Mesenchymal stem cell (in vitro differentiated cells and primary cell): ENCODE data around the gene CAPG.

ENCODE experiments used
- DNase-seq: peaks from one replicate; pipeline ENCODE4 v3.0.0-alpha.2; 2013
- H2AFZ ChIP-seq: one replicate; pipeline ENCODE4 v1.6.1; 2013; ENCODE audit warnings: low read depth, mild to moderate bottlenecking, control low read depth, inconsistent platforms, low read length, moderate library complexity
- H2AK5ac ChIP-seq: 2 replicates; pipeline ENCODE4 v1.6.1; 2013; ENCODE audit warnings: low read length, moderate library complexity, mild to moderate bottlenecking, inconsistent platforms; ENCODE audit not compliant: severe bottlenecking
- H2BK120ac ChIP-seq: one replicate; pipeline ENCODE4 v1.6.1; 2013; ENCODE audit warnings: low read depth, mild to moderate bottlenecking, inconsistent platforms, low read length, moderate library complexity
- H2BK12ac ChIP-seq, 2 experiments: one replicate each; pipeline ENCODE4 v1.6.1; 2013; ENCODE audit warnings: inconsistent platforms in 2 of 2, low read length in 2 of 2, mild to moderate bottlenecking in 2 of 2, moderate library complexity in 2 of 2, control low read depth in 1 of 2
- H2BK15ac ChIP-seq: one replicate; pipeline ENCODE4 v1.6.1; 2013; ENCODE audit warnings: mild to moderate bottlenecking, low read depth, inconsistent platforms; ENCODE audit not compliant: poor library complexity, severe bottlenecking
- H2BK5ac ChIP-seq: 2 replicates; pipeline ENCODE4 v1.6.1; 2013; ENCODE audit warnings: low read depth, mild to moderate bottlenecking, low read length, control low read depth, inconsistent platforms; ENCODE audit not compliant: poor library complexity, severe bottlenecking
- H3K14ac ChIP-seq, 2 experiments: one replicate each; pipeline ENCODE4 v1.6.1; 2013; ENCODE audit warnings: inconsistent platforms in 2 of 2, low read length in 2 of 2, control low read depth in 1 of 2, mild to moderate bottlenecking in 1 of 2, moderate library complexity in 1 of 2
- H3K18ac ChIP-seq, 2 experiments: one replicate each; pipeline ENCODE4 v1.6.1; 2013; ENCODE audit warnings: inconsistent platforms in 2 of 2, low read length in 2 of 2, control low read depth in 1 of 2, low read depth in 1 of 2, mild to moderate bottlenecking in 1 of 2
- H3K23ac ChIP-seq, 2 experiments: one replicate each; pipeline ENCODE4 v1.6.1; 2013; ENCODE audit warnings: inconsistent platforms in 2 of 2, low read length in 2 of 2, mild to moderate bottlenecking in 2 of 2, moderate library complexity in 2 of 2, control low read depth in 1 of 2
- H3K27ac ChIP-seq: 2 replicates; pipeline ENCODE4 v1.5.1; 2013; ENCODE audit warnings: mild to moderate bottlenecking, moderate library complexity, low read length, control low read depth, inconsistent platforms; ENCODE audit not compliant: poor library complexity, severe bottlenecking
- H3K27me3 ChIP-seq, 2 experiments: 2 replicates each; pipeline versions ENCODE4 v1.6.1 to v1.7.0; 2013; ENCODE audit warnings: low read length in 2 of 2, mild to moderate bottlenecking in 2 of 2, moderate library complexity in 2 of 2, control low read depth in 1 of 2, inconsistent platforms in 1 of 2; ENCODE audit not compliant: control insufficient read depth in 1 of 2, insufficient read depth in 1 of 2
- H3K36me3 ChIP-seq, 2 experiments: 2 replicates each; pipeline versions ENCODE4 v1.6.1 to v1.7.0; 2013; ENCODE audit warnings: low read length in 2 of 2, control low read depth in 1 of 2, inconsistent platforms in 1 of 2, low read depth in 1 of 2, mild to moderate bottlenecking in 1 of 2; ENCODE audit not compliant: insufficient read depth in 2 of 2, control insufficient read depth in 1 of 2
- H3K4ac ChIP-seq, 2 experiments: one replicate each; pipeline ENCODE4 v1.6.1; 2013; ENCODE audit warnings: inconsistent platforms in 2 of 2, low read length in 2 of 2, mild to moderate bottlenecking in 2 of 2, moderate library complexity in 2 of 2, control low read depth in 1 of 2, low read depth in 1 of 2
- H3K4me1 ChIP-seq: 2 replicates; pipeline ENCODE4 v1.6.1; 2013; ENCODE audit warnings: low read depth, low read length, control low read depth; ENCODE audit not compliant: control insufficient read depth, insufficient read depth
- H3K4me2 ChIP-seq: 2 replicates; pipeline ENCODE4 v1.6.1; 2013; ENCODE audit warnings: low read length, mild to moderate bottlenecking, inconsistent platforms; ENCODE audit not compliant: poor library complexity, severe bottlenecking
- H3K4me3 ChIP-seq, 2 experiments: 2 replicates each; pipeline versions ENCODE4 v1.5.1 to v1.7.0; 2013; ENCODE audit warnings: low read length in 2 of 2, mild to moderate bottlenecking in 2 of 2, control low read depth in 1 of 2, low read depth in 1 of 2; ENCODE audit not compliant: insufficient read depth in 1 of 2
- H3K79me1 ChIP-seq: replicated peaks from 2 replicates; pipeline ENCODE4 v1.6.1; 2013; ENCODE audit warnings: mild to moderate bottlenecking, control low read depth, low read length, inconsistent platforms; ENCODE audit not compliant: poor library complexity, severe bottlenecking
- H3K9ac ChIP-seq: 2 replicates; pipeline ENCODE4 v1.7.0; 2013; ENCODE audit warnings: mild to moderate bottlenecking, low read length, moderate library complexity
- H3K9me3 ChIP-seq: 2 replicates; pipeline ENCODE4 v1.7.0; 2013; ENCODE audit warnings: mild to moderate bottlenecking, low read length; ENCODE audit not compliant: control insufficient read depth
- H4K8ac ChIP-seq: one replicate; pipeline ENCODE4 v1.6.1; 2013; ENCODE audit warnings: inconsistent platforms, mild to moderate bottlenecking, low read length, moderate library complexity
- H4K91ac ChIP-seq: one replicate; pipeline ENCODE4 v1.6.1; 2013; ENCODE audit warnings: mild to moderate bottlenecking, low read length, inconsistent platforms
- WGBS: methylation state at CpG from one replicate; pipeline ENCODE4 v1.1.7; 2013; ENCODE audit warnings: mixed read lengths; 5-methylcytosine and 5-hydroxymethylcytosine counted together

CAPG gene

DNA sequence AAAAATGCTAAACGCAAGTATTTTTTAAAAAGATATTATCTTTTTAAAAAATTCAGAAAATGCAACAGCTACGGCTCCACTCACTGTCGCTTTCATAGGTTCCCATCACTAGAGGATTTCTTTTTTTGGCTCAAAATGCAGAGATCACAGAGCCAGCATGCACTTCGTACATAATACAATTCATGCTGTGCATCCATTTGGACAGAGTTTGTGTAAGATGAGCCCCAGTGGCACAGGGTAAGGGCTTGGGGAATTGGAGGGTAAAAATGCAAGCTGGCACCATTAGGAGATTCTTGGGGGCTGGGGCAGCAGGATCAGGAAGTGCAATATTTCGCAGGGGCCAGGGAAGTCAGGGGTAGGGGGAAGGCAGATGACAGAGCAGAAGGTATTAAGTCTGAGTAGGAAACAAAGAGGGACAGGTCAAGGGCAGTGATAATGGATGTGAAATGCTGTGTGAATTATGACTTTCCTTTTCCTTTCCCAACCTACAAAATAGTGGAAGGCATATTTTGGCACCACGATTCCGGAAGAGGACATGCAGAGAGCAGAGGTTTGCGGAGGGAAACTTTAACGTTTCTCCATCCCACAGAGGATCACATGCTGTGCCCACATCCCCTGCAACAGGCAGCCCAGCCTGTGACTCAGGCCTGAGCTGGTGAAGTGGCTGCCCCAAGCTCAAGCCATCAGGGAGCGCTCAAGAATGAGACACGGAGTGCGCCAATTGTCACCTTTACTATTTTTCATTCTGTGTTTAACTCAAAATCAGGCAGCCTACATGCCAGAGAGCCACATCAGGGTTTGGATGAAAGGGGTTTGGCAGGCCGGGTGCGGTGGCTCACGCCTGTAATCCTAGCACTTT is 4.7 kb downstream of the CAPG start:
- peak overlapping the region; percentile 91 for H3K27ac ChIP-seq
- H3K9ac ChIP-seq, result peak overlapping the region; percentile 4
- no peak overlapping the region for H3K4me3 ChIP-seq
- H2AFZ ChIP-seq, result no peak overlapping the region
- H3K14ac ChIP-seq, result no peak overlapping the region
- H4K8ac ChIP-seq, result peak overlapping the region; percentile 36
- 77% methylated on average over 14 of the region's 15 CpGs for WGBS
- H2BK15ac ChIP-seq, result no peak overlapping the region
- H2BK5ac ChIP-seq, result peak overlapping the region; percentile 70
- peaks cover 18 to 19% of the 10 kb centered on the region in 2 experiments for H3K36me3 ChIP-seq
- peak overlapping the region in 1 of 2 experiments; percentile 59 for H3K18ac ChIP-seq
- H3K4me2 ChIP-seq, result peak overlapping the region; percentile 52
- H2BK12ac ChIP-seq, result no peak overlapping the region
- H2BK120ac ChIP-seq, result no peak overlapping the region
- no peak overlapping the region for H3K4ac ChIP-seq
- no peak overlapping the region for H4K91ac ChIP-seq
- peak; percentile 51 for DNase-seq
- H2AK5ac ChIP-seq, result no peak overlapping the region
- no peaks in the 10 kb centered on the region for H3K27me3 ChIP-seq
- H3K4me1 ChIP-seq, result peaks cover 22% of the 10 kb centered on the region
- no peak overlapping the region for H3K23ac ChIP-seq
- H3K79me1 ChIP-seq, result peaks cover 24% of the 10 kb centered on the region
- peaks cover 12% of the 10 kb centered on the region for H3K9me3 ChIP-seq

DNA sequence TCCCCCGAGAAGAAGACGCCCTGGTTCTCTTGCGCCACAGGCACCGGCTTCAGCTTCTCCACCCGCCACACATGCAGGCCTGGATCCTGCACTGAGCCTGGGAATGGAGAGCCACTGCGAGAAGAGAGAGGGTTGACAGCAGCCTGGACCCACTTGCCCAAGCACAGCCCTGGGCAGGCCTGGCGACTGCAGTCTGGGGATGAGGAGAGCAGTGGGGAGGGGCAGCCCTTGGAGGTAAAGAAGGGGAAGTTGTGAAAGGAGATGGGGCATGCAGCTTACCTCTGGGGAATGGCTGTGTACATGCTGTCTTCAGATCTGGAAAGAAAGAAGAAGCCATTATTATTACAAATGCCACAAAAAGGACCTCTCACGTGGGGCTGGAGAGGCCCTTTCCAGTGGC is 8.3 kb downstream of the CAPG start:
- Histone ChIP-seq H3K23ac (no peak overlapping the region), H2AK5ac (no peak overlapping the region), H3K9me3 (peaks cover 12% of the 10 kb centered on the region), H4K8ac (no peak overlapping the region), H3K36me3 (peaks cover 44 to 51% of the 10 kb centered on the region in 2 experiments), H2BK15ac (no peak overlapping the region), H3K27me3 (no peaks in the 10 kb centered on the region), H4K91ac (no peak overlapping the region), H3K27ac (no peak overlapping the region), H2BK5ac (no peak overlapping the region), H3K9ac (no peak overlapping the region), H3K4me2 (no peak overlapping the region), H3K14ac (no peak overlapping the region), H2BK12ac (no peak overlapping the region), H3K79me1 (peaks cover 20% of the 10 kb centered on the region), H2BK120ac (no peak overlapping the region), H3K18ac (no peak overlapping the region), H2AFZ (no peak overlapping the region), H3K4ac (no peak overlapping the region), H3K4me1 (peaks cover 9% of the 10 kb centered on the region), H3K4me3 (no peak overlapping the region)
- no peak for DNase-seq
- 96% methylated on average over 8 of the region's 8 CpGs for WGBS

DNA sequence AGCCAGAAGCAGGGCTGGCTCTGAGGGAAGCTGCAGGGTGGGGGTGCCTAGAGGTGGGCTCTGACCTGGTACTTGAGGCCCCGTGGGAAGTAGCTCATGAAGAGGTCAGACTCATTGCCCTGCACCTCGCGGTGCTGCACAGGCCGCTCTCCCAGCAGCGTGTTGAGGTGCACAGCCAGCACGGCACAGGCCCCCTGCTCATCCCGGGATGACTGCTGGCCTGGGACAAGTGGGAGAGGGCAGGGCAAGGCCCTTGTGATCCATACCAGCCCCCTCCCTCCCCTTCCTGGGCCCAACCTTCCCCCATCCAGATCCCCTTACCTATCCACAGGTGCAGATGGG is 8.7 kb downstream of the CAPG start:
- 96% methylated on average over 7 of the region's 7 CpGs for WGBS
- no peaks in the 10 kb centered on the region for H3K27me3 ChIP-seq

DNA sequence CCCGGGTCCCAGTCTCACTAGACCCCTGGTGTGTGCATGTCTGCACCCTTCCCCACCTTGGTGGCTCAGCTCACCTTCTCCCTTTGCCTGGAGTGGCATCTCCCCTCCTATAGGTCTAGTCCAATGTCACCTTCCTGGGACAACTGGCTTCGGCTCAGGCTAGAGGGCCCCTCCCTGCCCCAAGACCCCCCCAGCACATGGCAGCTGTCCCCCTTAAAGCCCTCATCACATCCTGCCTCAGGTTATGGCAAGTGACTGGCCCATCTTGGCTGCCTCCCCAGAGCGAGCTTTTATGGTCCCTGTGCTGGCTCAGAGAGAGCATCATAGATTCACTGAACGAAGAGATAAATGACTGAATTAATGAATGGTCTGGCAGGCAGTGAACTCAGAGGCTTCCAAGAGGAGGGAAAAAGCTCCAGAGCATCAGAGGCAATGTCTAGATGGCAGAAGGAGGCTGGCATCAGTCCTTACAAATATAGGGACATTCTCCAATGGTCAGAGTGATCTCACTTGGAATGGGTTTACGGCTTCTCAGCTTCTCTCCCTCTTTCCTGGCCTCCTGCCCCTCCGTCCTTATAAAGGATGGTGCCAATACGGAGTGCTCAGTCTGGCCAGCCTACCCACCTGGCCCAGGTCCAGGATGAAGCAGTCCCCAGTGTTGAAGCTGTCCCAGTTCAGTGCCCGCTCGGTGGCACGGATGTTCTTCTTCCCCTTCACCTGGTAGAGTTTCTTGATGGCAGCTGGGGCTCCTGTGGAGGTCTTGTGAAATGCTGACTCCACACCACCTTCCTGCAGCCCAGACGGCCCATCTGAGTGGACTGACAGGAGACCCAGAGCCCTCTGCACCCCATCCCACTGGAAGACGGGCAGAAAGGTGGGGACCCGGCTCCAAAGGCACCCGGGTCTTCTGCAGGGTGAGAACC is 9.4 kb downstream of the CAPG start:
- H4K8ac ChIP-seq, result no peak overlapping the region
- no peak overlapping the region for H2BK5ac ChIP-seq
- peaks cover 9% of the 10 kb centered on the region for H3K4me1 ChIP-seq
- no peak for DNase-seq
- no peak overlapping the region for H3K9ac ChIP-seq
- H3K4me2 ChIP-seq, result no peak overlapping the region
- peaks cover 50 to 62% of the 10 kb centered on the region in 2 experiments for H3K36me3 ChIP-seq
- no peak overlapping the region for H2BK15ac ChIP-seq
- H2AFZ ChIP-seq, result no peak overlapping the region
- H3K14ac ChIP-seq, result no peak overlapping the region
- no peaks in the 10 kb centered on the region for H3K27me3 ChIP-seq
- H2BK12ac ChIP-seq, result no peak overlapping the region
- WGBS, result 95% methylated on average over 14 of the region's 14 CpGs
- no peak overlapping the region for H4K91ac ChIP-seq
- peaks cover 20% of the 10 kb centered on the region for H3K79me1 ChIP-seq
- no peak overlapping the region for H3K18ac ChIP-seq
- H2BK120ac ChIP-seq, result no peak overlapping the region
- peaks cover 12% of the 10 kb centered on the region for H3K9me3 ChIP-seq
- H3K27ac ChIP-seq, result no peak overlapping the region
- H3K4ac ChIP-seq, result no peak overlapping the region
- no peak overlapping the region for H2AK5ac ChIP-seq
- H3K23ac ChIP-seq, result no peak overlapping the region
- H3K4me3 ChIP-seq, result no peak overlapping the region

More for the DNA sequence above, 8.7 kb downstream of the CAPG start:
- Histone ChIP-seq H3K23ac (no peak overlapping the region), H2AK5ac (no peak overlapping the region), H3K9me3 (peaks cover 12% of the 10 kb centered on the region), H2BK12ac (no peak overlapping the region), H3K18ac (no peak overlapping the region), H2BK120ac (no peak overlapping the region), H4K8ac (no peak overlapping the region), H3K27ac (no peak overlapping the region), H3K4ac (no peak overlapping the region), H2AFZ (no peak overlapping the region), H2BK5ac (no peak overlapping the region), H3K4me3 (no peak overlapping the region), H3K4me2 (no peak overlapping the region), H3K4me1 (peaks cover 9% of the 10 kb centered on the region), H4K91ac (no peak overlapping the region), H3K79me1 (peaks cover 20% of the 10 kb centered on the region), H3K14ac (no peak overlapping the region), H3K9ac (no peak overlapping the region), H2BK15ac (no peak overlapping the region), H3K36me3 (peaks cover 47 to 55% of the 10 kb centered on the region in 2 experiments)
- DNase-seq, result no peak
